ENCODE data around the gene ZNF226. TPM values are rescaled to one million over a fixed set of nuclear protein-coding genes. Genes with fewer than 3 reads are reported as not detected.
A peak's percentile ranks its signal among the peaks of the same experiment; 100 is the strongest.

The ZNF226 gene
- total and polyA plus RNA-seq, 9 of the 15 experiments (the other 6 are each of a cell fraction or from before 2014, with no cell fraction given) = 6.2 to 19.4 (median 9.3) TPM

GRCh38 chr19:44207126-44207803, 42.4 kb downstream of the ZNF226 start (continued):
- TF ChIP-seq ATF3 (IDR thresholded peaks at IDR 0.05) (no peak), ATF3 (CRISPR knock-in tag; conservative IDR thresholded peaks at IDR 0.05) (no peak), POLR2H (tag; IDR thresholded peaks at IDR 0.05; ENCODE audit: low read depth) (peak; percentile 69), PHF8 (IDR thresholded peaks at IDR 0.05; ENCODE audit: borderline replicate concordance, low read length) (peak; percentile 77; the same call in 1 of the 2 replicates), ZNF384 (IDR thresholded peaks at IDR 0.05; ENCODE audit: low read depth, low read length) (no peak), ARID3B (CRISPR knock-in tag; IDR thresholded peaks at IDR 0.05; ENCODE audit: borderline replicate concordance) (no peak), YY1 (IDR thresholded peaks at IDR 0.05; ENCODE audit: borderline replicate concordance in 1 of 3, control insufficient read depth in 1 of 3, extremely low read depth in 1 of 3, insufficient read depth in 3 of 3, insufficient read length in 1 of 3, insufficient replicate concordance in 2 of 3, low read depth in 1 of 3, low read length in 2 of 3) (peak; percentile 23 to 91 (median 78)), STAT5A (IDR thresholded peaks at IDR 0.05; ENCODE audit: borderline replicate concordance, low read length) (no peak), POLR2A (conservative IDR thresholded peaks at IDR 0.05) (peak; percentile 68; the same call in 1 of the 2 replicates), HOMEZ (CRISPR knock-in tag; IDR thresholded peaks at IDR 0.05) (no peak), JUND (IDR thresholded peaks at IDR 0.05; ENCODE audit: borderline replicate concordance, low read depth, low read length) (no peak), JUND (tag; IDR thresholded peaks at IDR 0.05; ENCODE audit: borderline replicate concordance, low read depth, low read length) (peak; percentile 44; the same call in 1 of the 3 replicates), ZC3H11A (IDR thresholded peaks at IDR 0.05; ENCODE audit: low read depth, low read length) (no peak), MNT (conservative IDR thresholded peaks at IDR 0.05) (peak in 1 of 2 experiments; percentile 35; a peak in 3 of 4 replicates), MTA3 (IDR thresholded peaks at IDR 0.05; ENCODE audit: borderline replicate concordance) (0 out of 2 replicates have a peak, but pooled peaks have one; percentile 45), DEAF1 (CRISPR knock-in tag; IDR thresholded peaks at IDR 0.05) (no peak), U2AF2 (optimal IDR thresholded peaks at IDR 0.05; ENCODE audit: low read depth, low read length) (no peak)
